ENCODE measurements around the gene DNAJC1.
A peak's percentile ranks its signal among the peaks of the same experiment; 100 is the strongest.

DNAJC1 gene

DNA sequence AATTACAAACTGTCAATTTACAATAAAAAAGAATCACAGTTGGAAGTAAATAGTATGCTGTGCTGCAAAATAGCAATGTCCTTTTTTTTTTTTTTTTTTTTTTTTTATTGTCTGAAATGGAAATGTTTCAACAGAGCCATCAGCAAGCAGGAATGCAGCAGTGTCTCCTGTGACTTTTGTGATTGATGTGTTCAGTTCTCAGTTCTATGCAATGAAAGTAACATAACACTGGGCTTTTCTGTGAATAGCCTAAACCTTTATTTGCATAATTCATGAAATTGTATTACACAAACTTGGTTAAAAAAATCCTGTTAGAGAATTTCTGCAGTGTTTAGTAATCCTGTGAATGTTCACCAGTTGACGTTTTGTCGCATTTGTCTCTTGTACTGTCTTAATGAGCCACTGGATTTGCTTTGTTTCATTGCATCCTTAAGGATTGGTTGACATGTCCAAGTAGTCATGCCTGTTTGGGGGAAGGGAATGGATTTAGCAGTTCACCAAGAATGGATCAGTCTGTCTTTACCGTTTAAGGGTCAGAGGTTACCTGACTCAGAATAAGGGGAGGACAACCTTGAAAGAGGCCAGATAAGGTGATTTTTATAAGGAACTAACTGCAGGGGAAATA is 276.8 kb downstream of the DNAJC1 start:
- Histone ChIP-seq H3K36me3 (no peaks in the 10 kb centered on the region; the same call in none of the 2 replicates), H3K4me1 (peaks cover 30% of the 10 kb centered on the region), H3K27me3 (no peaks in the 10 kb centered on the region), H3K9me3 (no peaks in the 10 kb centered on the region), H3K4me3 (ENCODE audit: low read depth, low read length) (no peak overlapping the region)
- TF ChIP-seq, protein P1, sequence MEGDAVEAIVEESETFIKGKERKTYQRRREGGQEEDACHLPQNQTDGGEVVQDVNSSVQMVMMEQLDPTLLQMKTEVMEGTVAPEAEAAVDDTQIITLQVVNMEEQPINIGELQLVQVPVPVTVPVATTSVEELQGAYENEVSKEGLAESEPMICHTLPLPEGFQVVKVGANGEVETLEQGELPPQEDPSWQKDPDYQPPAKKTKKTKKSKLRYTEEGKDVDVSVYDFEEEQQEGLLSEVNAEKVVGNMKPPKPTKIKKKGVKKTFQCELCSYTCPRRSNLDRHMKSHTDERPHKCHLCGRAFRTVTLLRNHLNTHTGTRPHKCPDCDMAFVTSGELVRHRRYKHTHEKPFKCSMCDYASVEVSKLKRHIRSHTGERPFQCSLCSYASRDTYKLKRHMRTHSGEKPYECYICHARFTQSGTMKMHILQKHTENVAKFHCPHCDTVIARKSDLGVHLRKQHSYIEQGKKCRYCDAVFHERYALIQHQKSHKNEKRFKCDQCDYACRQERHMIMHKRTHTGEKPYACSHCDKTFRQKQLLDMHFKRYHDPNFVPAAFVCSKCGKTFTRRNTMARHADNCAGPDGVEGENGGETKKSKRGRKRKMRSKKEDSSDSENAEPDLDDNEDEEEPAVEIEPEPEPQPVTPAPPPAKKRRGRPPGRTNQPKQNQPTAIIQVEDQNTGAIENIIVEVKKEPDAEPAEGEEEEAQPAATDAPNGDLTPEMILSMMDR (IDR thresholded peaks at IDR 0.05; ENCODE audit: low read depth, low read length), result no peak
- DNase-seq, result no peak

DNA sequence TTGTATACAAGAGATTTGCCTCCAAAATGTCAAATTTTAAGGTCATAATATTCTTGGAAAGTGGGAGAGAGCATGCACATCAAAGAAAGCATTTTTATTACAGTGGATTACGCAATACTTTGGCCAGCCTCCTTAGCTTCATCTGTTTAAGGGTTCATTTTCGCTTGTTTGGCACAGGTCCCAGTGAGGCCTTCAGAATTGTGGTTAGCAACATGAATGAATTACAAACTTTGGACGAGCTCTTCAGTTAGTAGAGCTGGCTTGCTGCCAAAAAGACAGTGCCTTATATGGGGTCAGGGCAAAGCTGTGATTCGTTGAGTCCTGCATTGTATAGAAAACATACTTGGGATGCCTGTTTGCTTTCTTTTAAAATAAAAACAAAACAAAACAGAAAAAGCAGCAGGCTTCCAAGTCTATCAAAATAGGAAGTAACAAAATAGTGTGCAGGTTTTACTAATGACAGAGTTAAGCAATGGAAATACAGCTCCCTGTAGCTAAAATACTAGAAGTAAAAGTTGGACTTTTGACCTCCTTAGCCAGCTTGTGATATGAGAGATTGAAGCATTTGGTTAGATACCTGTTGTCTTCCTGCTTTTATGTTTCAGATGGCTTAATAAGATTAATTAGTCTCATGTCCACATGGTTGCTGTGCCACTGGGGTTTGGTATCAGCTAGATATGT is 278.7 kb downstream of the DNAJC1 start:
- Histone ChIP-seq H3K4me1 (peaks cover 30% of the 10 kb centered on the region), H3K36me3 (no peaks in the 10 kb centered on the region; the same call in none of the 2 replicates), H3K4me3 (ENCODE audit: low read depth, low read length) (peak overlapping the region; percentile 10; the same call in 1 of the 2 replicates), H3K9me3 (no peaks in the 10 kb centered on the region), H3K27me3 (no peaks in the 10 kb centered on the region)
- TF ChIP-seq, protein P1 (IDR thresholded peaks at IDR 0.05; ENCODE audit: low read depth, low read length), result no peak
- DNase-seq, result peak; percentile 93

DNA sequence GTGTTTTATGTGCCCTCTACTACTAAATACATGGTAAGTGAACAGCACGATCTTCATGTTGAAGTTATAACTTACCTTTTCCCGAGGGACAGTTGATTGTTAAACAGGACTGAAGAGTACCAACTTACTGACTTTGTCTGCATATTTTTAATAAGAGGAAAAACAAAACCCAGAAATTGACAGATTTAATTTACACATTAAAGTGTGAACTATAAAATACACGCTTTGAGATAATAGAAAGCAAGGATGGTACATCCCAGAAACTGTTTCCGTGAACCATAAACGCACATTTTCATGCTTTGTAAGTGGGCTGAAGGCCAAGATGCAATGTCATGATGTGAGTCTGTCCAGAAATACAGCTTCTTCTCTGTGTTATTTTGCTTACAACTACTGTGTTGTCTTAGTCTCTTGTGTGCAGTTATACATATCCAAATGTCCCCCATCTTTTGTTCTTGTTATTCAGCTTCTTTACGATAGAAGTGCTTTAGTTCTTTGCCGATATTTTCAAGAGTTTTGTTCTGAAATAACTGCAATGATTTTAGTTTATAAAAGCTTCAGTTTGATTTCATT is 279.4 kb downstream of the DNAJC1 start:
- DNase-seq, result no peak
- H3K4me1 ChIP-seq, result peaks cover 30% of the 10 kb centered on the region

DNA sequence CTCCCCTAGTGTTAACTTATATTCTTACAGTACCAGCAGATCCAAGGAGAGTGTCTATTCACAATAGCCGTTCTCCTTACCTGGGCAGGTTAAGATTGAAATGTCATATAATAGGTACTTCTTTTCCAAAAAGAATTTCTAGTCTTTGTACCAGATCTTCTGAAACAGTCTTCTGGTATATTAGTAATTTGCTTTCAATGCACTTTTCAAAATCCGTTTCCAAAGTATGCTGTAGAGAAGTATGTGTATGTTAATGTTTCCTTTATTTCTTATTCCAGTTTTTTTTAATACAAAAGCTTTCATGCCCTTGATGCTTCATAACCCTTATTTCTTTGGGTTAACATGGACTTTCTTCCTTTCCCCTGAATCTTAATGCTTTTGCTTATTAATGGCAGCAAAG is 281.3 kb downstream of the DNAJC1 start:
- Histone ChIP-seq H3K27me3 (no peaks in the 10 kb centered on the region), H3K4me3 (ENCODE audit: low read depth, low read length) (no peak overlapping the region), H3K4me1 (peaks cover 25% of the 10 kb centered on the region), H3K36me3 (peaks cover 5% of the 10 kb centered on the region), H3K9me3 (no peaks in the 10 kb centered on the region)
- TF ChIP-seq, protein P1 (IDR thresholded peaks at IDR 0.05; ENCODE audit: low read depth, low read length), result no peak
- no peak for DNase-seq

More for the DNA sequence above, 279.4 kb downstream of the DNAJC1 start:
- H3K9me3 ChIP-seq, result no peaks in the 10 kb centered on the region
- TF ChIP-seq, protein P1 (IDR thresholded peaks at IDR 0.05; ENCODE audit: low read depth, low read length), result no peak
- H3K4me3 ChIP-seq (ENCODE audit: low read depth, low read length), result 0 out of 2 replicates have a peak overlapping the region, but pooled peaks have one; percentile 7
- H3K27me3 ChIP-seq, result no peaks in the 10 kb centered on the region
- peaks cover 5% of the 10 kb centered on the region for H3K36me3 ChIP-seq

DNA sequence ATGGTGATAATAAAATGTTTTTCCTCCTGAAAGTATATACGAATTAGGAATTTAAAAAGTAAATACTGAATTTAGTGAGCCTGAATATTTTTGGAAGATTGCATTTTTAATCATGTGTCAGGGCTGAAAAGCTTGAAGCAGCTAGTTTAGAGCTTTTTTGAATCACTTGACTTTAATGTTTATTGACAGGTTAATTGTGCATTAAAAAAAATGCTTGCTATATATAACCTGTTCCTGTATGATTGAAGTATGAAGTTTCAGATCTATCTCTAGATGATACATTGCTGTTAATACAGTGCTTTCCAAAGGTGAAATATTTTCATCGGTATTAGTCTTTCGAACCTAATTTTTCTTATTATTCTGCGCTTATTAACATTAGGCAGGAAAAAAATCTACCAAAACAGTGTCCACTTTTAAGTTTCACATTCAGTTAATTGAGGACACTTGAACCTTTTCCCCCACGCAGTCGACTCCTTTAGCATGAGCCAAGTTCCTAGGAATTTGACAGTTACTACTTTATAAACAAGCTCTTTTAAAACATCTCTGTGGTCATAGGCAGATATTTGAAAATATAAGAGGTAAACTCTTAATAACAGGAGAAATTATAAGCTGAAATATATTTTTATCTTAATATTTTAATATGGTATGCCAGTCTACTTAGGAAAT is 282.4 kb downstream of the DNAJC1 start:
- H3K9me3 ChIP-seq, result no peaks in the 10 kb centered on the region
- H3K36me3 ChIP-seq, result peaks cover 5% of the 10 kb centered on the region
- no peaks in the 10 kb centered on the region for H3K27me3 ChIP-seq
- DNase-seq, result no peak
- TF ChIP-seq, protein P1 (IDR thresholded peaks at IDR 0.05; ENCODE audit: low read depth, low read length), result no peak
- H3K4me1 ChIP-seq, result peaks cover 20% of the 10 kb centered on the region
- no peak overlapping the region for H3K4me3 ChIP-seq (ENCODE audit: low read depth, low read length)

Data from BE2C (cell line).